Stimulated activated CD8-positive, alpha-beta memory T cell treated with anti-CD3 and anti-CD28 coated beads, Interleukin-4, amount 100 ng/mL, for 4 hours (primary cell): ENCODE data around the gene SETDB1.

Experiments
- DNase-seq, 2 donors: peaks; one replicate each; pipeline ENCODE4 v3.0.0-alpha.2; 2020; ENCODE audit warnings: low read depth in 2 of 2, low spot score in 1 of 2

Gene SETDB1

GRCh38 chr1:151002051-151002450 is 75.9 kb downstream of the SETDB1 start:
- DNase-seq: no peak

GRCh38 chr1:151002611-151003010 is 76.4 kb downstream of the SETDB1 start:
- no peak for DNase-seq

GRCh38 chr1:151003180-151003579 is 77.0 kb downstream of the SETDB1 start:
- DNase-seq: no peak

GRCh38 chr1:151005729-151006319 is 79.7 kb downstream of the SETDB1 start:
- DNase-seq: no peak

GRCh38 chr1:151006327-151007052 is 80.3 kb downstream of the SETDB1 start, which contains the start of gene MINDY1:
TSS of gene MINDY1 (minus strand) at chr1:151006902. CDS start at chr1:151002617, 4,285 bp downstream.
- DNase-seq: no peak

- DNase-seq: no peak
Observed at GRCh38 chr1:151007853-151008243, 81.7 kb downstream of the SETDB1 start.

GRCh38 chr1:151008244-151009205 is 82.4 kb downstream of the SETDB1 start, which contains the start of gene PRUNE1:
TSS of gene PRUNE1 (plus strand) at chr1:151008449. CDS start at chr1:151008633, 184 bp downstream.
- DNase-seq: peak; percentile 83 to 92

- no peak for DNase-seq
Observed at GRCh38 chr1:151009206-151009587, 83.0 kb downstream of the SETDB1 start.

- DNase-seq: no peak
Observed at GRCh38 chr1:151009674-151010345, 83.6 kb downstream of the SETDB1 start.

GRCh38 chr1:151010346-151010726 is 84.2 kb downstream of the SETDB1 start:
- DNase-seq: no peak

- DNase-seq: no peak
Observed at GRCh38 chr1:151011154-151011850, 85.1 kb downstream of the SETDB1 start.

GRCh38 chr1:151012684-151013471 is 86.7 kb downstream of the SETDB1 start:
- no peak for DNase-seq

- no peak for DNase-seq
Observed at GRCh38 chr1:151013518-151013917, 87.4 kb downstream of the SETDB1 start.
